Astrocyte (in vitro differentiated cells and primary cell): ENCODE results near the gene ACCSL. TPM values are rescaled to one million over a fixed set of nuclear protein-coding genes. Genes with fewer than 3 reads are reported as not detected.

Experiments
- DNase-seq: peaks from one replicate; pipeline ENCODE4 v3.0.0-alpha.2; 2010; ENCODE audit warnings: low read depth
- FAIRE-seq: peaks from 2 replicates; lab custom pipeline; 2011; peaks lifted over from hg19 to GRCh38; lab: Jason Lieb, UNC
- H2AFZ ChIP-seq: 2 replicates; pipeline ENCODE4 v1.6.0; 2012; ENCODE audit warnings: low read depth, low read length, inconsistent platforms
- H3K27ac ChIP-seq: 2 replicates; pipeline ENCODE4 v1.5.1; 2011; ENCODE audit warnings: low read depth, low read length, inconsistent platforms
- H3K27me3 ChIP-seq: 2 replicates; pipeline ENCODE4 v1.6.0; 2011; ENCODE audit warnings: low read length, inconsistent platforms; ENCODE audit not compliant: insufficient read depth
- H3K36me3 ChIP-seq: 2 replicates; pipeline ENCODE4 v1.5.1; 2011; ENCODE audit warnings: low read length, inconsistent platforms; ENCODE audit not compliant: insufficient read depth
- H3K4me1 ChIP-seq: 2 replicates; pipeline ENCODE4 v1.5.1; 2011; ENCODE audit warnings: low read length, inconsistent platforms; ENCODE audit not compliant: insufficient read depth
- H3K4me2 ChIP-seq: 2 replicates; pipeline ENCODE4 v1.6.0; 2012; ENCODE audit warnings: low read length, inconsistent platforms
- H3K4me3 ChIP-seq: 2 replicates; pipeline ENCODE4 v1.5.1; 2011; ENCODE audit warnings: low read depth, mild to moderate bottlenecking, low read length, inconsistent platforms; ENCODE audit not compliant: insufficient read depth
- H3K79me2 ChIP-seq: 2 replicates; pipeline ENCODE4 v1.6.0; 2012; ENCODE audit warnings: mild to moderate bottlenecking, low read length, inconsistent platforms; ENCODE audit not compliant: insufficient read depth
- H3K9ac ChIP-seq: 2 replicates; pipeline ENCODE4 v1.6.0; 2012; ENCODE audit warnings: mild to moderate bottlenecking, low read length, inconsistent platforms
- H3K9me3 ChIP-seq: 2 replicates; pipeline ENCODE4 v1.5.1; 2012; ENCODE audit warnings: low read depth, mild to moderate bottlenecking, low read length, inconsistent platforms; ENCODE audit not compliant: insufficient read depth
- H4K20me1 ChIP-seq: 2 replicates; pipeline ENCODE4 v1.6.0; 2012; ENCODE audit warnings: low read length, inconsistent platforms; ENCODE audit not compliant: insufficient read depth
- H3K27ac Mint-ChIP-seq: one replicate; pipeline ENCODE4 v1.8.0; 2021; ENCODE audit warnings: mild to moderate bottlenecking, mixed read lengths; ENCODE audit not compliant: unreplicated experiment
- H3K27me3 Mint-ChIP-seq: one replicate; pipeline ENCODE4 v1.8.0; 2021; ENCODE audit warnings: low read depth, mixed read lengths; ENCODE audit not compliant: unreplicated experiment
- H3K36me3 Mint-ChIP-seq: one replicate; pipeline ENCODE4 v1.8.0; 2021; ENCODE audit warnings: low read depth, mixed read lengths; ENCODE audit not compliant: unreplicated experiment
- H3K4me1 Mint-ChIP-seq: one replicate; pipeline ENCODE4 v1.8.0; 2021; ENCODE audit warnings: low read depth, mixed read lengths; ENCODE audit not compliant: unreplicated experiment
- H3K4me3 Mint-ChIP-seq: one replicate; pipeline ENCODE4 v1.8.0; 2021; ENCODE audit warnings: mild to moderate bottlenecking, moderate library complexity, mixed read lengths; ENCODE audit not compliant: unreplicated experiment
- H3K9me3 Mint-ChIP-seq: one replicate; pipeline ENCODE4 v1.8.0; 2021; ENCODE audit warnings: mild to moderate bottlenecking, mixed read lengths; ENCODE audit not compliant: unreplicated experiment
- CTCF ChIP-seq: IDR thresholded peaks from 2 replicates; pipeline ENCODE4 v1.5.1; 2011; ENCODE audit warnings: low read depth, mild to moderate bottlenecking, inconsistent platforms, low read length, moderate library complexity; ENCODE audit not compliant: insufficient read depth
- EZH2 ChIP-seq: IDR thresholded peaks from 2 replicates; pipeline ENCODE4 v1.6.1; 2012; ENCODE audit warnings: mild to moderate bottlenecking, low read length, inconsistent platforms; ENCODE audit not compliant: insufficient read depth
- total RNA-seq: library from RNA; stranded (reverse); gene quantifications from 2 replicates; pipeline ENCODE4 v1.2.1, GENCODE V29; 2021

ACCSL gene
- total RNA-seq, 1 donor from 2014 or later = not detected

DNA sequence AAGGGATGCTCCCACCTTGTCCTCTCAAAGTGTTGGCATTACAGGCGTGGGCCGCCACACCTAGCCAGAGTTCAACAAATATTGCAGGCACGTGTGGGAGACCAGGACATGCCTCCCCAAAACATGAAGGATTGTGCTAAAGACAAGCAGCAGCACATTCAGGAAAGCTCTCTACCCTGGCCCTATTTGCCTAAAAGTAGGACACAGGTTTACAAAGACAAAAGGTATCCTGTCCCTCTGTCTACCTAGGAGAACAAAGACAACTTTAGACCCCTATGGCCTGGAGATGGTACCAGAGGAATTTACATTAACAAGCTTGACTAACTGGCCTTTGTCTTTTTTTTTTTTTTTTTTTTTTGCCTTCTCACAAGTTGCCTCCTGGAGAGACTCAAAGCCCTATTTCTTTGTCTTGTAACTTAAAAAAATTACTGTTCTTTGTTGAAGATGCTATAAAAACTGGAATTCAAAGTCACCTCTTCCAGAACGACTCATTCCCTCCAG, 17.4 kb downstream of the ACCSL start:
- Histone ChIP-seq H3K4me3 (no peak overlapping the region), H3K4me1 (peaks cover 9% of the 10 kb centered on the region)
- H3K4me3 Mint-ChIP-seq = peak overlapping the region; percentile 89

DNA sequence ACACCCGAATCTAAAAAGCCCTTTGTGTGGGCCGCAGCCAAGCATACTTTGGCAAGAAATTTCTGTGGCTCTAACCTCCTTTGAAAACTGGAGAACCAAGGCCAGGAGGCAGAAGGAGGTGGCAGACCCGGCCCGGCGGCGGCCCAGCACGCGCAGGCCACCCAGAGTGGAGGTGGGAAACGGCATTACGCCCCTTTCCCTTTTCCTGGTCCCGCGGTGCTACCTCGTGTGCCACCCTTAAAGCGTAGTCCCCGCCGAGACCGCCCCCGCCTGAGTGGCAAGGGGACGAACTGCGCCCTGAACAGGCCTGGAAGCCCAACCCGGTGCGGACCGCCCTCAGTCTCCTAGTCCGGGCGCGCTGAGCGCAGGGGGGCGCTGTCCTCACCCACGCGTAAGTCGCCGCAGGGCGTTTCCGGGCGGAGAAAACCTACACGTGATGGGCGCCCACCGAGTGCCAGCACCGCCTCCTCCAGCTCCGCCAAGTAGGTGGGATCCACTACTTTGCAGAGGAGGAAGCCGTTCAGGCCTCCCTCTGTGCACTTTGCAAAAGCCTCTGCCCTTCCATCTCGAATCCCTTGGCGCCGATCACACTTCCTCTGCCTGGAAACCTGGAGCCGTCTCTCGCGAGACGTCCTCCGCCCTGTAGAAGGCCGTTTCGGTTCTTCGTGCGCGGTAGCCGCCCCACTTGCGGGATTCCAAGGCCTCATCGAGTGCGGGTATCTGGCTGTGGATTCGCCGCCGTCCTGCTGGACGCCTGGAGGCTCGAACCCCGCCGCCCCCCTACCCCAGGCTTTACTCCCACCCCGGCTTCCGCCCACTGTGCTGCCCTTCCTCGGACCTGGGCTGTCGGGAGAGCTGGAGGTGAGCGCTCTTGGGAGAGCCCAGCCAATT, 18.3 kb downstream of the ACCSL start, which contains the start of gene ACCS:
Gene ACCS, plus strand, starts transcription at position 430 of the 891 bp plus-strand sequence. CDS start 1,358 bp downstream, outside the sequence.
- H3K4me1 Mint-ChIP-seq = peaks cover 11% of the 10 kb centered on the region
- Histone ChIP-seq H3K4me1 (peaks cover 9% of the 10 kb centered on the region), H3K4me2 (peak within 1 kb of the TSS; percentile 96), H3K79me2 (no peaks in the 10 kb centered on the region), H3K27ac (peak within 1 kb of the TSS; percentile 69), H4K20me1 (no peaks in the 10 kb centered on the region), H3K36me3 (no peaks in the 10 kb centered on the region), H2AFZ (peak within 1 kb of the TSS; percentile 99), H3K9me3 (no peaks in the 10 kb centered on the region), H3K27me3 (no peaks in the 10 kb centered on the region), H3K9ac (peak within 1 kb of the TSS; percentile 91), H3K4me3 (peak within 1 kb of the TSS; percentile 75)
- peak within 1 kb of the TSS; percentile 95 for H3K27ac Mint-ChIP-seq
- TF ChIP-seq CTCF (peak; percentile 48), EZH2 (no peak)
- DNase-seq (peak; percentile 91), FAIRE-seq (no peak)
- H3K9me3 Mint-ChIP-seq = peaks cover 2% of the 10 kb centered on the region
- peak within 1 kb of the TSS; percentile 89 for H3K4me3 Mint-ChIP-seq
- H3K36me3 Mint-ChIP-seq = peaks cover 15% of the 10 kb centered on the region
- no peaks in the 10 kb centered on the region for H3K27me3 Mint-ChIP-seq

More for the DNA sequence above, 17.4 kb downstream of the ACCSL start:
- Histone ChIP-seq H3K27ac (no peak overlapping the region), H3K9ac (peak overlapping the region; percentile 91), H3K9me3 (no peaks in the 10 kb centered on the region), H3K36me3 (no peaks in the 10 kb centered on the region), H4K20me1 (no peaks in the 10 kb centered on the region), H3K4me2 (peak overlapping the region; percentile 96), H3K27me3 (no peaks in the 10 kb centered on the region), H3K79me2 (no peaks in the 10 kb centered on the region), H2AFZ (peak overlapping the region; percentile 99)
- FAIRE-seq (no peak), DNase-seq (no peak)
- peaks cover 11% of the 10 kb centered on the region for H3K4me1 Mint-ChIP-seq
- peaks cover 2% of the 10 kb centered on the region for H3K9me3 Mint-ChIP-seq
- H3K27ac Mint-ChIP-seq = peak overlapping the region; percentile 95
- H3K36me3 Mint-ChIP-seq = peaks cover 6% of the 10 kb centered on the region
- TF ChIP-seq EZH2 = no peak
- H3K27me3 Mint-ChIP-seq = peaks cover 3% of the 10 kb centered on the region

DNA sequence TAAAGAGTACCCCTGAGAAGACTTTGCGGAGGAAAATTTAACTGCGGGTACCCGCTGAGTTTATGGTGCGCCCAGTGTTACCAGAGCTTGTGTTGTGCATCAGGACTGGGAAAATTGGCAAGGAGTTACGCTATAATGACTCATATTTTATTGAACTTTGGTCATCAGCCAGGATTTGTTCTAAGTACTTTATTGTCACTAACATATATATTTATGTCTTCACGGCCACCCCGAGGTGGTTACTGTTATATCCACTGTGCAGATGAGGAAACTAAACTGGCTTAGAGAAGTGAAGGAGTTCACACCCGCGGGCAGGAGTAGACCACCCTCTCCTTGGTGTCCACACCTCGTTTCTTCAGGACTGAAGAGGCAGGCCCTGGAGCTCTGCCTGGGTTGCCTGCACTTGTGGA, 19.0 kb downstream of the ACCSL start:
- H3K4me1 Mint-ChIP-seq = peaks cover 11% of the 10 kb centered on the region
- H3K27me3 Mint-ChIP-seq = no peaks in the 10 kb centered on the region
- Histone ChIP-seq H3K4me1 (peaks cover 9% of the 10 kb centered on the region), H3K36me3 (no peaks in the 10 kb centered on the region), H3K27ac (peak overlapping the region; percentile 69), H3K9ac (peak overlapping the region; percentile 91), H2AFZ (peak overlapping the region; percentile 99), H3K9me3 (no peaks in the 10 kb centered on the region), H3K4me3 (peak overlapping the region; percentile 75), H3K4me2 (peak overlapping the region; percentile 96), H3K27me3 (no peaks in the 10 kb centered on the region), H4K20me1 (no peaks in the 10 kb centered on the region), H3K79me2 (no peaks in the 10 kb centered on the region)
- peak overlapping the region; percentile 89 for H3K4me3 Mint-ChIP-seq
- peaks cover 19% of the 10 kb centered on the region for H3K36me3 Mint-ChIP-seq
- DNase-seq (peak; percentile 67), FAIRE-seq (no peak)
- TF ChIP-seq CTCF (no peak), EZH2 (no peak)
- H3K27ac Mint-ChIP-seq = peak overlapping the region; percentile 95
- H3K9me3 Mint-ChIP-seq = peaks cover 2% of the 10 kb centered on the region
